Measurements from ENCODE around the gene NXT1. TPM values are rescaled to one million over a fixed set of nuclear protein-coding genes. Genes with fewer than 3 reads are reported as not detected.
A peak's percentile ranks its signal among the peaks of the same experiment; 100 is the strongest.
"Not testable (repeated sequence)": the region's sequence is repeated elsewhere in the genome, so short reads cannot be mapped to it uniquely, and the experiment has no call there.

NXT1 gene
- total RNA-seq = 10 to 100 TPM; 34.4 to 35.5 TPM

DNA sequence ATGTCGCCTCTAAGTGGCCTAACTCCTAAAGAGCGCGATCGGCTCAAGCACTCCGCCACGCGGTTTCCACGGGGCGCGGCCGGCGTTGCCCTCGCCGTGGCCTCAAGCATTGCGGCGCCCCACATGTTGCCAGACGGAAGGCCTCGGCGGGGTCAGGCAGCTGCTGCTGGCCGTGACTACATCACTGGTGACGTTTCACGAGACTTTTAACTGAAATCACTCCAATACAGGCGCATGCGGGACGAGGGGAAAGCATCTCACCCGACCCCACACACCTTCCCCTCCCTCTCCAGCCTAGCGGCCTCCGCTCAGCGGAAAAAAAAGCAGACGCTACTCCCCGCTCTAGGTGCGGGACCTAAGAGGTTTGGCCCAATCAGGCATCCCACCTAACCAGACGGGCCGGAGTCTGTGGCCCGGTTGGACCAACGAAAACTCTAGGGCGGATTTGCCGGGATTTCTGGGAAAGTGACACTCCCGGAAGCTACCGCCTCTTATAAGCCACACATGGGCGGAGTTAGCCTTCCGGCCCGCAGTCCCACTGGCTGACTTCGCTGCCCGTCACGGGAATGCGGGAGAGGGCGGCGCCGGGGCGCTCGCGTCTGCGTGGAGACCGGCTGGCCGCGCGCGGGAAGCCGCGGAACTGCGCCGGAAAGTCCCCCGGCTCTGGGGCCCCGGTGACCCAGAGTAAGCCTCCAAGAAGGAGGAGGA is at the start of gene NXT1:
NXT1 (plus strand) TSS at position 596 of the 708 bp plus-strand sequence. CDS start 3,251 bp downstream, outside the sequence.
- Mint-ChIP-seq H3K4me1 (peaks cover 24% of the 10 kb centered on the region), H3K9me3 (ENCODE audit: low read depth) (no peaks in the 10 kb centered on the region), H3K27ac (peak within 1 kb of the TSS; percentile 100), H3K4me3 (peak within 1 kb of the TSS; percentile 85), H3K36me3 (ENCODE audit: low read depth) (peaks cover 16% of the 10 kb centered on the region), H3K27me3 (no peaks in the 10 kb centered on the region)
- POLR2A ChIA-PET = interaction anchor here (0.8 to 2.6 kb wide), 9 partner anchors 8 to 71 kb away, joined by 3 to 15 read pairs (median 4); partner anchors contain the start of gene NAPB
- intact Hi-C loops (cut with DNase I, micrococcal nuclease) = loop anchor here (1.0 to 10.0 kb wide), 7 partner anchors 8 to 1642 kb away; partner anchors contain the start of genes APMAP (in 1 of the 2), CST9 (in 1 of the 2), GZF1 (in 1 of the 2) and NAPB (in 1 of the 2)
- ATAC-seq = peak; percentile 93
- peak; percentile 96 for DNase-seq
- CTCF ChIA-PET = interaction anchor here (0.5 to 2.5 kb wide), 10 partner anchors 8 to 237 kb away, joined by 3 to 20 read pairs (median 4); partner anchors contain the start of genes GZF1 and NAPB

DNA sequence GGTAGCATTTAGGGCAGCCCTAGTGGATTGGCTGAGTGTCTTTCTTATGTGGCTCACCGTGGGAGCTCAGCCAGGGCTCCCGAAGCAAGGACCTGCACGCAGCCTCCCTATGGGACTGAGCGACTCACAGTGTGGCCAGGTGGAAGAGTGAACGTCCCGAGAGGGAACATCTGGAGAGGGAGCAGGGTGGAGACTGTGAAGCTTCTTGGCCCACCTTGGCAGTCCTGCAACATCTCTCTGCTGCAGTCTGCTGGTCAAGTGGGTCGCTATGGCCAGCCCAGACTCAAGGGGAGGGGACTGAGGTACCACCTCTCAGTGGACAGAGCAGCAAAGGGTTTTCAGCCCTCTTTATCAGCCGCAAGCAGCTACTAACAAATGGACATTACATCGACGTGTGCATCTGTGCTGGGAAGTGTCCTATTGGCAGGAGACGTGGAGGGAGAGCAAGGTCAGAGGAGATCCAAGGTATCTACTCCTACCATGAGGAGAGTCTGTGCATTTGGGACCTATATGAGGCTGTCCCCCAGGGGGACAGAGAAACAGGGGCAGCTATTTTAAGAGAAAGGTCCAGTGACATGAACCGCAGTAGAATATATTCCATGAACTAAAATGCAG is 49.0 kb upstream of the NXT1 start:
- no peak overlapping the region for H3K4me3 Mint-ChIP-seq
- H3K4me1 Mint-ChIP-seq = no peaks in the 10 kb centered on the region
- POLR2A ChIA-PET = no interaction called here
- CTCF ChIA-PET = no interaction called here
- H3K27ac Mint-ChIP-seq = no peak overlapping the region
- intact Hi-C loops (cut with DNase I, micrococcal nuclease) = no loop called here
- no peaks in the 10 kb centered on the region for H3K9me3 Mint-ChIP-seq (ENCODE audit: low read depth)
- ATAC-seq (no peak), DNase-seq (no peak)
- H3K36me3 Mint-ChIP-seq (ENCODE audit: low read depth) = no peaks in the 10 kb centered on the region
- no peaks in the 10 kb centered on the region for H3K27me3 Mint-ChIP-seq

DNA sequence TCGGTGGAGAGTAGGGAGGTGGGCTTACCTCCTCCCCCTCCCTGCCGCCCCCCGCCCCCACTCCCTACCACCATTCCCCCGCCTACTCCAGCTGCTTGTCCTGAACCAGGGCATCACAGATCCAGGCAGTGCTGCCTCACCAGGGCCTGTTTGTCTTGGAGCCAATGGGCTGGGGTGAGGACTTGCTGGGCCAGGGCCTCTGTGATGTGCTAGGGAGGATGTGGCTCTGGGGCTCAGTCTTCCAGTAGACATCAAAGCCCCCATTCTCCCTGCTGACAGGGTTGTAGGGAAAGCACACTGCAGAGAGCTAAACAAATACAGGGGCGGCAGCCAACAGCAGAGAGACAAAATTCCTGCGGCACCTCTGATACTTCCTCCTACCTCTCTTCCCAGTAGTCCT is 48.2 kb upstream of the NXT1 start:
- no peak for DNase-seq
- Mint-ChIP-seq H3K4me3 (no peak overlapping the region), H3K9me3 (ENCODE audit: low read depth) (no peaks in the 10 kb centered on the region), H3K27ac (no peak overlapping the region), H3K4me1 (no peaks in the 10 kb centered on the region), H3K27me3 (no peaks in the 10 kb centered on the region), H3K36me3 (ENCODE audit: low read depth) (no peaks in the 10 kb centered on the region)
- intact Hi-C loops (cut with DNase I, micrococcal nuclease) = no loop called here
- CTCF ChIA-PET = no interaction called here
- ATAC-seq = no peak
- POLR2A ChIA-PET = no interaction called here

DNA sequence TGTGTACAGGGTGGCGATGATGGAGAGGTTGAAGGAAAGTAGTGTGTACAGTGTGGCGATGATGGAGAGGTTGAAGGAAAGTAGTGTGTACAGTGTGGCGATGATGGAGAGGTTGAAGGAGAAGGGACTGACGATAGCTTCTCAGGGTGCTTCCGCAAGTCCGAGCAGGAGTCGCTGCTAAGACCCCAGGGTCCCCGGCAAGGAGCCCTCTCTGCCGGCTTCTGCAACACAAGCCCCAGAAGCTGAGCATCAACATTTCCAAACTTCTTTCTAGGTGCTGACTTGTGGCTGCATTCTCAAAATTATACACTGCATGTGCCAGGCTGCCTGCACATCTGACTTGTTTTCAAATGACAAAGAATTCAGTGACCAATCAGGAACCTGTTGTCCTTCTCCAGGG is 47.8 kb upstream of the NXT1 start:
- Mint-ChIP-seq H3K27ac (no peak overlapping the region), H3K27me3 (no peaks in the 10 kb centered on the region), H3K36me3 (ENCODE audit: low read depth) (no peaks in the 10 kb centered on the region), H3K9me3 (ENCODE audit: low read depth) (no peaks in the 10 kb centered on the region), H3K4me1 (no peaks in the 10 kb centered on the region), H3K4me3 (no peak overlapping the region)
- ChIA-PET POLR2A (no interaction called here), CTCF (no interaction called here)
- intact Hi-C loops (cut with DNase I, micrococcal nuclease) = no loop called here
- ATAC-seq = no peak
- DNase-seq = no peak

DNA sequence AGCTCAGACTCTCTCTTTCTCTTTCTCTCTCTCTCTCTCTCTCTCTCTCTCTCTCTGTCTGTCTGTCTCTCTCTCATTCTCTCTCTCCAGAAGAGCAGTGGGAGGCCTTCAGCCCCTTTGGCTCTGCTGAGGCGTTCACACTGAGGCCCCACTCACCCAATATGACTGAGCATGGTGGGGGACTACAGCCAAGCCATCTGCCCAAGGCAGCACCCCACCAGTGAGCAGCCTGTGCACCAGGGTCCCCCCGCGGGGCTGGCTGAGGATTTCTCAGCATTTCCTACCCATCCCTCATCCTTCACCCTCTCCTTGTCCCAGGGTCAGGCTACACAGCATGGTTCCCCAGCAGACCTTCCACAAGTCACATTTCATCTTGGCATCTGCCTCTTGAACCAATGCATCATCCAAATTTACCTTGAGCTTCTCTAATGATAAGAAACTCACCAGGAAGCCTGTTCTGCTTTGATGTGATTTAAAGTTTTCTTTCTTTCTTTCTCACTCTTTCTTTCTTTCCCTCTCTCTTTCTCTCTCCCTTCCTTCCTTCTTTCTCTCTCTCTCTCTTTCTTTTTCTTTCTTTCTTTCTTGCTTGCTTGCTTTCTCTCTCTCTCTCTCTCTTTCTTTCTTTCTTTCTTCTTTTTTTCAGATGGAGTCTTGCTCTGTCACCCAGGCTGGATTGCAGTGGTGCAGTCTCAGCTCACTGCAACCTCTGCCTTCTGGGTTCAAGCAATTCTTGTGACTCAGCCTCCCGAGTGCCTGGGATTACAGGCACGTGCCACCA is 47.1 kb upstream of the NXT1 start:
- ChIA-PET POLR2A (interaction anchor here (0.7 kb wide), 1 partner anchor 57 kb away, joined by 3 read pairs; no protein-coding TSS in a partner anchor), CTCF (no interaction called here)
- no peaks in the 10 kb centered on the region for H3K27me3 Mint-ChIP-seq
- no peaks in the 10 kb centered on the region for H3K4me1 Mint-ChIP-seq
- DNase-seq (no peak), ATAC-seq (no peak)
- H3K27ac Mint-ChIP-seq = no peak overlapping the region
- H3K36me3 Mint-ChIP-seq (ENCODE audit: low read depth) = no peaks in the 10 kb centered on the region
- no peaks in the 10 kb centered on the region for H3K9me3 Mint-ChIP-seq (ENCODE audit: low read depth)
- intact Hi-C loops (cut with DNase I, micrococcal nuclease) = no loop called here
- H3K4me3 Mint-ChIP-seq = no peak overlapping the region

DNA sequence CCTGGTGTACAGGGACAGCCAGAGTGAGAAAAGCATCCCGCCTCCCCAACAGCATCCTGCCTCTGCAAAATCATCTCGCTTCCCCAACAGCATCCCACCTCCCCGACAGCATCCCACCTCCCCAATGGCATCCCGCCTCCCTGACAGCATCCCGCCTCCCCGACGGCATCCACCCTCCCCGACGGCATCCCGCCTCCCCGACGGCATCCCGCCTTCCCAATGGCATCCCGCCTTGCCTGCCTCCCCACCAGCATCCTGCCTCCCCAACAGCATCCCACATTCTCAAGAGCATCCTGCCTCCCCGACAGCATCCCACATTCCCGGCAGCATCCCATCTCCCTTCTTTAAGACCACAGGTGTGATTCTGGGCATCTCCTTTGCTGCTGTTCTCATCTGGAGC is 46.0 kb upstream of the NXT1 start:
- no peaks in the 10 kb centered on the region for H3K4me1 Mint-ChIP-seq
- no peak overlapping the region for H3K4me3 Mint-ChIP-seq
- DNase-seq (no peak), ATAC-seq (no peak)
- intact Hi-C loops (cut with DNase I, micrococcal nuclease) = no loop called here
- POLR2A ChIA-PET = no interaction called here
- CTCF ChIA-PET = no interaction called here
- no peaks in the 10 kb centered on the region for H3K27me3 Mint-ChIP-seq
- H3K9me3 Mint-ChIP-seq (ENCODE audit: low read depth) = no peaks in the 10 kb centered on the region
- H3K36me3 Mint-ChIP-seq (ENCODE audit: low read depth) = no peaks in the 10 kb centered on the region
- no peak overlapping the region for H3K27ac Mint-ChIP-seq

DNA sequence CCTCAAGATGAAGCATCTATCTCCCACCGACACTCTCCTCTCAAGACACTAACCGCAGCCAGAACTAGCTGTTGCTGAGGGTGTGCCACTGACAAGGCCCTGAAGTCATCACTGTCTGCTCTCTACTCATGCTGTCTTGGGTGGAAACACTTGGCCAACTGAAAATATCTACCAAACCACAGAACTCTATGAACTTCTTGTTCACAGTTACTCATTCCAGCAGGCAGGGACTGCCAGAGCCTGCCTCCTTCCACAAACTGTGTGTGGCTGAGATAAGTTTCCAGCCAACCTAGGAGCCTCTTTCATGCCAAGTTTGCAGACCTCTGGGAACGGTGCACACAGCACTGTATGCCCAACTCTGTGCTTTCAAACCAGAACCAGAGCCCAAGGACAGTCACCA is 45.5 kb upstream of the NXT1 start:
- CTCF ChIA-PET = no interaction called here
- Mint-ChIP-seq H3K4me3 (no peak overlapping the region), H3K36me3 (ENCODE audit: low read depth) (no peaks in the 10 kb centered on the region), H3K27me3 (no peaks in the 10 kb centered on the region), H3K27ac (no peak overlapping the region), H3K4me1 (no peaks in the 10 kb centered on the region), H3K9me3 (ENCODE audit: low read depth) (no peaks in the 10 kb centered on the region)
- intact Hi-C loops (cut with DNase I, micrococcal nuclease) = no loop called here
- POLR2A ChIA-PET = no interaction called here
- ATAC-seq = no peak
- DNase-seq = no peak

DNA sequence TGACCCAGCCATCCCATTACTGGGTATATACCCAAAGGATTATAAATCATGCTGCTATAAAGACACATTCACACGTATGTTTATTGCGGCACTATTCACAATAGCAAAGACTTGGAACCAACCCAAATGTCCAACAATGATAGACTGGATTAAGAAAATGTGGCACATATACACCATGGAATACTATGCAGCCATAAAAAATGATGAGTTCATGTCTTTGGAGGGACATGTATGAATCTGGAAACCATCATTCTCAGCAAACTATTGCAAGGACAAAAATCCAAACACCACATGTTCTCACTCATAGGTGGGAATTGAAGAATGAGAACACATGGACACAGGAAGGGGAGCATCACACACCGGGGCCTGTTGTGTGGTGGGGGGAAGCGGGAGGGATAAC is 43.2 kb upstream of the NXT1 start:
- CTCF ChIA-PET = interaction anchor here (0.7 kb wide), 1 partner anchor 59 kb away, joined by 3 read pairs; no protein-coding TSS in a partner anchor
- H3K27me3 Mint-ChIP-seq; ATAC-seq; H3K9me3 Mint-ChIP-seq (ENCODE audit: low read depth); POLR2A ChIA-PET; DNase-seq; H3K27ac Mint-ChIP-seq; H3K36me3 Mint-ChIP-seq (ENCODE audit: low read depth); H3K4me1 Mint-ChIP-seq; intact Hi-C loops (cut with DNase I, micrococcal nuclease); H3K4me3 Mint-ChIP-seq: not testable (repeated sequence)

DNA sequence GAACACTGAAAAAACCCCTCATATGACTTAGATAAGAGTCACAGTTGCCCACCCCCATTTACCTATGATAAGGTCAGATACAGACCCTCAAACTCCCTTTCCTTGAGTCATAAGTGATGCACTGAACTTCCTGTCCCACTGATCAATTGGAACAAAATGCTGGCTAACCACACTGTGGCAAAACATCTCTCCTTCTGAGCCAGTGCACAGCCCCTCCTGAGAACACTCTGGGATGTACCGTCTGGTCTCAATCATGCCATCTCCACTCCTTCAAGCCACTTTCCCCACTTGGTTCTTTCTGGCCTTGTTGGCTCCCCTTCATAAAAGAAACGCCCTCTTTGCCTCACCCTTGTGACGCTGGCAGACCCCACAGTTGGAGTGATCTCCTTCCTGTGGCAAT is 42.6 kb upstream of the NXT1 start:
- ChIA-PET CTCF (interaction anchor here (0.7 kb wide), 1 partner anchor 58 kb away, joined by 3 read pairs; no protein-coding TSS in a partner anchor), POLR2A (no interaction called here)
- no peaks in the 10 kb centered on the region for H3K36me3 Mint-ChIP-seq (ENCODE audit: low read depth)

DNA sequence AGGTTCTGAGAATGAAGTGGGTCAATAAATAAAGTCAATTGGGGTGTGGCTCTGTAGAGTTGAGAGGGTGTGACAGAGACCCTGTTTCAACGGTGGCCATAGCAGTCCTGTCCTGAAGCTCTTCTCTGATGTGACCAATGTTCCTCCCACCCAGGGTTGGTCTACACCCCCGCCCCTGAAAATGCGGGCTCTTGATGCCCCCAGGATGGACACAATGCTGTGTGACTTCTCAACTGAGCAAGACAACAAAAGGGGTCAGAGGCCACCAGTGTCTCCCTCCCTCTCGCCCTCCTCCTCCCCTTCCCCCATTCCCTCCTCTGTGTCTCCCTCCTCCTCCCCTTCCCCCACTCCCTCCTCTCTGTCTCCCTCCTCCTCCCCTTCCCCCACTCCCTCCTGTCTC is 41.7 kb upstream of the NXT1 start:
- intact Hi-C loops (cut with DNase I, micrococcal nuclease) = no loop called here
- no peak overlapping the region for H3K27ac Mint-ChIP-seq
- H3K36me3 Mint-ChIP-seq (ENCODE audit: low read depth) = no peaks in the 10 kb centered on the region
- peaks cover 5% of the 10 kb centered on the region for H3K27me3 Mint-ChIP-seq
- H3K9me3 Mint-ChIP-seq (ENCODE audit: low read depth) = no peaks in the 10 kb centered on the region
- H3K4me1 Mint-ChIP-seq = no peaks in the 10 kb centered on the region
- H3K4me3 Mint-ChIP-seq = no peak overlapping the region
- ChIA-PET CTCF (no interaction called here), POLR2A (no interaction called here)
- ATAC-seq (no peak), DNase-seq (no peak)

More for the DNA sequence above, 42.6 kb upstream of the NXT1 start:
- Mint-ChIP-seq H3K27ac (no peak overlapping the region), H3K4me3 (no peak overlapping the region), H3K4me1 (no peaks in the 10 kb centered on the region), H3K27me3 (peaks cover 5% of the 10 kb centered on the region), H3K9me3 (ENCODE audit: low read depth) (no peaks in the 10 kb centered on the region)
- ATAC-seq (no peak), DNase-seq (no peak)
- intact Hi-C loops (cut with DNase I, micrococcal nuclease) = no loop called here

DNA sequence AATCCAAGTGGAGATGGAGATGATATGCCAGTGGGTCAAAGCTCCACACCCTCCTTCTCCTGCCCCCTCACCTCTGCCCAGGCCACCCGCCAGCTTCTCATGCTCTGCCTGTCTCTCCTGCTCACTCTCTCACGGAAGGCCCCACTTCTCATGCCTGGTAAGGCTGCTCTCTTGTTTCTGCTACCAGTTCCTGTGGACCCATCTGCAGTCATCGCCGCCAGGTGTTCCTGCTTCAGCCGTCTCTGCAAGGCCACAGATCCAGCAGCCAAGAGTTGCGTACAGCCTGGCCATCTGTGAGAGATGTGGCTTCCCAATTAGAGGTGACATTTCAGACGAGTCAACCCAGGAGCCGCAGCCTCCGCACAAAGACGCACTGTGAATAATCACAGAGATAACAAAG is 40.8 kb upstream of the NXT1 start:
- Mint-ChIP-seq H3K27me3 (peaks cover 5% of the 10 kb centered on the region), H3K27ac (no peak overlapping the region), H3K4me1 (no peaks in the 10 kb centered on the region), H3K36me3 (ENCODE audit: low read depth) (no peaks in the 10 kb centered on the region), H3K9me3 (ENCODE audit: low read depth) (no peaks in the 10 kb centered on the region), H3K4me3 (no peak overlapping the region)
- ChIA-PET POLR2A (no interaction called here), CTCF (no interaction called here)
- intact Hi-C loops (cut with DNase I, micrococcal nuclease) = no loop called here
- ATAC-seq (no peak), DNase-seq (no peak)
